Upper lobe of left lung (tissue), 4 donors: ENCODE measurements around the gene PTPRD.

Source experiments
- EP300 ChIP-seq, 4 donors: sonication (generic); formaldehyde crosslinking; IDR thresholded peaks; one replicate each; pipeline ENCODE4 v1.5.1; 2017; ENCODE audit warnings: antibody characterized with exemption in 4 of 4, control low read depth in 2 of 4
- TF ChIP-seq, protein P1 (sequence below), 6 experiments: fragments of 450-650 bp in 4 of 6; fragments of 200-600 bp in 2 of 6; sonication (generic) in 2 of 6; IDR thresholded peaks; one replicate each; pipeline ENCODE4 v1.5.1; 2016 to 2019; ENCODE audit warnings: antibody characterized with exemption in 6 of 6

DNA sequence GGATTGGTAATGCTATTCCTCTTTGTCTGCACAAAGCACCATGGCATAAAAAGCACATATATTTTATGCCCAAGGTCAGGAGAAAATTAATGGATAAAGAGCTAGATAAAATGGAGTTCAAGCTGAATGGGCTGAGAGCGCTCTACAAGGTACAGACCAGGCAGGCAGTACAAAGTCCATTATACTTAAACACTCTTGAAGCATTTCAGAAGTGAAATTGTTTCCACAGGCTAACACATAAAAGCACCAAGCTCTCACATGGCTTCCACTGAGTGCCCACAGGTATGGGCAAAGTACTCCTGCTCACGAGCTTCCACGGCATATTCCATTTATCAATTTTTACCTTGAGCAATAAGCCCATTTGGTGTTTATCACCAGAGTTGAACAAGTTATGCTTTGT lies 2042.0 kb downstream of the PTPRD start:
- TF ChIP-seq, protein P1, sequence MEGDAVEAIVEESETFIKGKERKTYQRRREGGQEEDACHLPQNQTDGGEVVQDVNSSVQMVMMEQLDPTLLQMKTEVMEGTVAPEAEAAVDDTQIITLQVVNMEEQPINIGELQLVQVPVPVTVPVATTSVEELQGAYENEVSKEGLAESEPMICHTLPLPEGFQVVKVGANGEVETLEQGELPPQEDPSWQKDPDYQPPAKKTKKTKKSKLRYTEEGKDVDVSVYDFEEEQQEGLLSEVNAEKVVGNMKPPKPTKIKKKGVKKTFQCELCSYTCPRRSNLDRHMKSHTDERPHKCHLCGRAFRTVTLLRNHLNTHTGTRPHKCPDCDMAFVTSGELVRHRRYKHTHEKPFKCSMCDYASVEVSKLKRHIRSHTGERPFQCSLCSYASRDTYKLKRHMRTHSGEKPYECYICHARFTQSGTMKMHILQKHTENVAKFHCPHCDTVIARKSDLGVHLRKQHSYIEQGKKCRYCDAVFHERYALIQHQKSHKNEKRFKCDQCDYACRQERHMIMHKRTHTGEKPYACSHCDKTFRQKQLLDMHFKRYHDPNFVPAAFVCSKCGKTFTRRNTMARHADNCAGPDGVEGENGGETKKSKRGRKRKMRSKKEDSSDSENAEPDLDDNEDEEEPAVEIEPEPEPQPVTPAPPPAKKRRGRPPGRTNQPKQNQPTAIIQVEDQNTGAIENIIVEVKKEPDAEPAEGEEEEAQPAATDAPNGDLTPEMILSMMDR (IDR thresholded peaks at IDR 0.05) = no peak
- no peak for TF ChIP-seq EP300 (IDR thresholded peaks at IDR 0.05)
